Activated CD4-positive, alpha-beta T cell treated with anti-CD3 and anti-CD28 coated beads, Interleukin-2, Interleukin-4, amounts not matched to agents 100 ng/mL and 50 ng/mL, durations not matched to agents 16 hours and 8 hours (primary cell): ENCODE measurements around the gene CTSE.

ENCODE experiments used
- DNase-seq: peaks from one replicate; pipeline ENCODE4 v3.0.0-alpha.2; 2020; ENCODE audit warnings: low spot score

Gene CTSE

DNA sequence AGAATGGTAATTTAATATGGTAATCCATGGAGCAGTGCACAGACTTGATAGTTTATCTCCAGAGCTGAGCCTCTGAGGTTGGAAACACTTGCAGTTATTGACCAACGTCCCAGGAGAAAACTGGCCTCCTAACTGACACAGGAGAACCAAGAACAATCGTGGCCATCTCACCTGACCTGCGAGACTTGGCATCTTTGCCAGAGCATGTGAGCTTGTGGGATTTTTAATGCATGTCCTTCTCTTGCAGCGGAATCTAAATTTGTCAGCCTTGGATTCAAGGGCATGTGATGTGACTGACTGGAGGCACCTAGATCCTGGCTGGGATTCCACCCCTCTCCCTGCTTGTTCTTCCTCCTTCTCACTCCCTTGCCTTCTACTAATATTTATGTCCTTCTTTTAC, 52.6 kb downstream of the CTSE start:
- no peak for DNase-seq

DNA sequence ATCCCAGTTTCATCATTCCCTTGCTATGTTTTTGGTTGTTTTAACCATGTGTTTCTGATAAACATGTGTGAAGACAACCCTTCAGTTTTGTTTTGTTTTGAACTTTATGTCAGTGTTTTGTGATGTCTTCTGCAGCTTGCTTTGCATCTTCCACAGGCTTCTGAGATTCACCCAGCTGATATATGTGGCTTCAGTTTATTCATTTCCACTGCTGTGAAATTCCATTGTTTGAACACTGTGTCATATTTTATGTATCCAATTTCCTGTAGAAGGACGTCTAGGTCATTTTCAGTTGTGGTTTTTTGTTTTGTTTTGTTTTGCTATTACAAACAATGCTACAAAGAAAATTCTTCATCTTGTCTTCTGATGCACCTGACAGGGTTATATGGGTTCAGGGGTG, 53.2 kb downstream of the CTSE start:
- no peak for DNase-seq

DNA sequence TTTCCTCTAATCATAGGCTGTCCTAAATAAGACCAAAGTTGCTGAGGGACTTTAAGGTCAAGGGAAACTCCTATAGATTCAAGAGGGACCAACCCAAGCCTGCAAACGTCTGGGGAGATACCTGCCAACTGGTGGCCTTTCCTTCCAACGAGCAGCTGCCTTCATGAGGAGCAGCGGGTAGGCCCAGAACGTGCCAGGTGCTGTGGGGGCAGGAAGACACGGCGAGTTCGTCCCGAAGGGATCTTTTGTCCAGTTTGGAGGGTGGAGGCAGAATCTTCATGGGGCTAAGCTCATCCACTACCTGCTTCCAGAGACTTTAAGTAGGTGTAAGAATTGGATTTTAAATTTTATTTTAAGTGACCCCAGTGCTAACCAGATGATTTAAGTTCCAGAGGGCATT, 54.5 kb downstream of the CTSE start:
- DNase-seq, result no peak

DNA sequence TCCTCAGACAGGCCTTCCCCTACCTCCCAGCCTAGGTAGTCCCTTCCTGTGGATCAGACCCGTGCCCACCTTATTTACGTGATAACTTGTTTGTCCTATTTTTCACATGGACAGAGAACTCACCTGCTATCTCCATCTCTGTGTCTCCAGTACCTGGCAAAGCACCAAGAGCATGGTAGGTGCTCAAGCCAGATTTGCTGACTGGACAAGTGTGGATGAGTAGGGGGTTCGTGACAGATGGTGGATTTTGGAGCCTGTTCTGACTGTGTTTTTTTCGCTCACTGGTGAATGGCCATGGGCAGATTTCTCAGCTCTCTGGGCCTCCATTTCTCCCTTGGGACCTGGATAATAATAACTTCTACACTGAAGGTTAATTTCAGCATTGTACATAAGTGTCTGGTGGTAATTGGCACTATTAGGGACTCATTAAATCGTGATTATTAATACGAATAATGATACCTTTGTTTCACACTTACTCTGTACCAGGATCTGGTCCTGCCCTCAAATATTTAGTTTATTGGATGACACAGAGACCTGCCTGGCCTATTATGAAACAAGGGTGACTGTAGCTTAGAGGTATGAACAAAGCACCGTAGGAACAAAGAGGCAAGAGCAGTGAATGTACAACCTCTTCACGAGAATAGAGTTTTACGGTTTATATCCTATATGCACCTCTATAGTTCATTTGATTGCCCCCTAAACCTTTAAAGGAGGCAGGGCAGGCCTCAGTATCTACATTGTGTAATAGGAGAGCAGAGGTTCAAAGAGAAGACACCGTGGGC, 56.0 kb downstream of the CTSE start:
- DNase-seq, result no peak

DNA sequence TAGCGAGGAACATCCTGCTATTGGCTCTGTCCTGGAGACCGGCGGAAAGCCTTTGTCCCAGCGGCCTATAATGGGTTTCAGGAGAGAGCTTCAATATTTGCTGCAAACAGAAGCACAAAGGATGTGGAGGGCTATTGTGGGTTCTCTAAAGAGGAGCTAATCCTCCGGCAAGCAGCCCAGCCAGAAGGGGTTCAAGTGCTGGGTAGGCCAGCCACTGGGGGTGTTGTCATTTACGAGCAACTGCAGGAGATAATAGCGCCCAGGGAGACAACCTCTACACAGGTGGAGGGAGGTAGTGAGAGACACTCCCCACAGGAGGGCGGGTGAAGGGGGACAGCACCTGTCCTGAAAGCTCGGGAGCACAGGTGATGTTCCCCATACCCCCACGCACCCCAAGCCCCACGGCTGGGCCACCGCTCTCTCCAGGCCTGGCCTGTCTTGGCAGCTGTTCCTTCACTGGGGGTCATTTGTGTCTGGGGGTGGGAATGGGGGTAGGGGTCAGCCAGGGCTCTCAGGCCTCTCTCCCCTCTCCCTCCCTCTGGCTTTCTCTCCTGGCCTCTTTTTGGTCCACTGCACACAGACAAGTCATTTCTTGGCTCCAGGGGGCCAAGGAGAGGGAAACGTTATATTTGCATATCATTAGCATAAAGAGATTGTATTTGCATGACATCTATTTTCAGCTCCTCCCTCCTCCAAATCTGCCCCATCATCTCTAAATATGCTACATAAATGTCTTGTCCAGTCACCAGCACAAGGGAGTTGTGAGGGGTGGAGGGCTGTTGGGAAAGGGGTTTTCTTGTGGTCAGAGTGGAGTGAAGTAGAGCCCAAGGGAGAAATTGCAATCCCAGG, 58.4 kb downstream of the CTSE start:
- no peak for DNase-seq

DNA sequence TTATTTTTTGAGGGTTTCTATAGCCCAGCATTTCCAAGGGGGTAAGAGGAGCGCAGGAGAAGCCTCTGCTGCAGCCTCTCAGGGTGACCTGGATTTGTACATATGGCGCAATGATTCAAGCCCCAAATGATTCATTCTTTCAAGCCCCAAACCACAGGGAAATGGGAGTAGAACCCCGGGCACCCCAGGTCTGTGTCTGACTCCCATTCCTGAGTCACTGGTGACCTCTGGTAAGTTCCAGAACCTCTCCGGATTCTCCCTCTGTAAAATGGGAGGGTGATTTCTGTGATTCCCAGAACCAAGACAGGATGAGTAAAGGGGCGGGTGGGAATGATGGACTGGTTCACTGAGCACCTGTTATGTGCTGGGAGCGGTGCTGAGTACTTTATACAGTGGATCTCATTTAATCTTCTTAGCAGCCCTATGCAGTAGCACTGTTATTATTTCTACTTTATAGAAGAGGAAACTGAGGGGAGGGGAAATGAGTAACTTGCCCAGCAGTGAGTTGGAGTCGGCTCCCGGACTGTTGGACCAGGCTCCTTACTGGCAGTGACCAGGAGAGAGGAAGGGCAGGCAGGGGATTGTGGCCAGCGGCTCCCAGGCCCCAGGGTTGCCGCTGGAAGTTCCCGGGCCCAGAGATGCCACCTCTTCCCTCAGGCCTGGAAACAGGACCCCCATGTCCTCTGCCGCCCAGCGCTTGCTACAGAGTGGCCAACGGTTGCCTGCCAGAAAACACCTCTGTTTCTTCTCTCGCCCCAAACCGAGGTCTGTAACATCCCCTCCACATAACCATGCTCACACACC, 60.1 kb downstream of the CTSE start:
- peak; percentile 6 for DNase-seq

DNA sequence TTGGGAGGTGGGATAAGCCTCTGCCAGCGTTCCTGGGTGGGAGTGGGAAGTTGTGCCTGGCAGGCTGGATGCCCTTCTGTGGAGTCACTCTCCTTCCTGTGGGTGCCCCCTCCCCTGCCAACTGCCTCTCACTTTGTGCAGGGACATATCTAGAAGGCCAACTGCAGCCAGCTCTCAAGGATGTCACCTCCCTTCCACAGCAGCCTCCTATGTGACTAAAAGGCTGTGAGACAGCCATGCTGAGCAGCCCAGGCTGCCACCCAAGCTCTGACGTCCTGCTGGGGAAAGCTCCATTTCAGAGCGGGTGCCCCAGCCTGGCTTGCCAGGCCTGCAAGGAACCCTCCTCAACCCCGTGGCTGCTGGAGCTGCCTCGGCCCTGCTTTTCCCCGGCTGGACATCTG, 60.9 kb downstream of the CTSE start:
- no peak for DNase-seq

DNA sequence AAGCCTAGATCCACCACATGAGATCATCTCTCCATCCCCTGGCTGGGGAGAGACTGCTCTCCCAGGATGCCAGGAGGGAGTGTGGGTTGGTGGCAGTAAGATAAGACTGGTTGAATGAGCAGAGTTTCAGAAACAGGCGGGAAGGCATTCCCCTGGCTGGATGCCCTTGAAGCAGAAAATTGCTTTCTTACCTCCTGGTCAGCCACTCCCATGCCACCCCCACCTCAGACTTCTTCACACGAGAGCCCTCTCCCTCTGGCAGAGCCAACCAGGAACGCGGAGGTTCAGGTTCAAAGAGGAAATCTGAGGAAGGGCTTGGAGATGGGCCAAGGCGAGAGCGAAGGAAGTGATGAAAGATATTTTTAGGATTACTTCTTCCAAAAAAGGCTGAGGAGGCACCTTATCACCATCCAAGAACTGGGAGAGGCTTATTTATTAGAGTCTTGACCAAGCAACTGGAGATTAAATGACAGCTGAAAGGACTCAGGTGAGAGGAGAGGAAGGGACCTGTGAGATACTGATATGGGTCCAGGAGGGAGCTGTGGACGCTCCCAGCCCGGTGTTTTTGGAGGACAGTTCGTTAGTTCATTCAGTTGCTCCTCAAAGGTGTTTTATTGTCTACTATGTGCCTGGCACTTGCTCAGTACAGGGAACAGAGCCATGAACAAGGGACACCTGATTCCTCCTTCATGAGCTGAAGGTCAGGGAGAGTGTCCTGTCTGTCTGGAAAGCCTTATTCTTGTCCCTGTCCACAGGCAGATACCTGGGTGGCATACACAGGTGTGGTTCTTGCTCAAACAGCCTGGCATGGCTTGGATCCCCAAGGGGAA, 61.5 kb downstream of the CTSE start:
- DNase-seq, result no peak

DNA sequence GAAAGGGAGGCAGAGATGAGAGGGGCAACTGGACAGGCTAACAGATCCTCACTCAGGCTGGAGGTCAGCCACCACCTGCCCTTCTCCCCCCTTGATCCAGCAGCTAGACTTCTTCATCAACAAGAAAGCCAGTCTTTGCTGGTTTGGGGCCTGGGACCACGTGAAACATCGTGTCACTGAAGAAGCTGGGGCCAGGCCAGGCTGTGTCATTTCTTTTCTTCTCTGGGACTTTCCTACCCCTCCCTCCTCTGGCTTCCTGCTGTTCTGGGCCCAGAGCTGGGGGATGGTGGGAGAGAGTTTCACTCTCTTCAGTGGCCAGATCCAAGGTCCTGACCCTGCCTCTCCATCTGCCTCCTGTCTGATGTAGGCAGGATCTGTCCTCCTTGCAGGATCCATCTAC, 62.3 kb downstream of the CTSE start:
- DNase-seq, result peak; percentile 7

DNA sequence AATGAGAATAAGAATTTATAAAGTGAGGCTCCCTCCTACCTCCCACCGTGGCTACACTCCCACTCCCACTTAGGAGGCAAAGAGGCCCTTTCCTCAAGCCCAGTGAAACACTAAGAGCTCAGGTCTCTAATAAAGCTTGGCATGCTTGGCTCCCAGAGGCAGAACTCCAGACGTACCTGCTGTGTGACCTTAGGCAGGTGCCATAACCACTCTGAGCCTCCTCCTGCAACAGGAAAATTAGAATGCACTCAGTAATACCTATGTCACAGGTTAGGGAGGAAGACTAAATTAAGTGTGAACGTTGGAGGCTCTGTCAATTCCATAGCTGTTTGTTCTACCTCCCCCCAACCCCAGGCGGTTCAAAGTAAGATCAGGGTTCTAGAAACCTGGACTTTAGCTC, 63.9 kb downstream of the CTSE start:
- DNase-seq, result no peak
